ENCODE results near the gene COL10A1.

GRCh38 chr6:116074732-116075390, 51.1 kb downstream of the COL10A1 start:
- TF ChIP-seq POLR2AphosphoS5 (IDR thresholded peaks at IDR 0.05) = no peak
- no peak for TF ChIP-seq CTCF (IDR thresholded peaks at IDR 0.05)
- no peak for TF ChIP-seq POLR2A (IDR thresholded peaks at IDR 0.05)

Measured in breast epithelium (tissue), 3 donors.